Body of pancreas (tissue), 4 donors: Measurements from ENCODE around the gene LSAMP. TPM values are rescaled to one million over a fixed set of nuclear protein-coding genes. Genes with fewer than 3 reads are reported as not detected.

Experiments used
- ATAC-seq: fragments of 150-250 bp; one replicate; pipeline ENCODE4 v1.9.1; 2016
- DNase-seq, 4 donors: peaks; one replicate each; pipeline ENCODE4 v3.0.0-alpha.2; 2019
- H3K27ac ChIP-seq, 4 donors: fragments of 200-600 bp; sonication (generic); 1 replicate in 3 of 4; 2 replicates in 1 of 4; pipeline versions ENCODE4 v1.5.1 to v1.6.1; 2016 to 2019; ENCODE audit warnings: mild to moderate bottlenecking in 1 of 4, mixed read lengths in 1 of 4, moderate library complexity in 1 of 4
- H3K27me3 ChIP-seq, 2 donors: fragments of 200-600 bp; sonication (generic); one replicate each; pipeline ENCODE4 v1.6.0; 2016; ENCODE audit warnings: mild to moderate bottlenecking in 1 of 2
- H3K36me3 ChIP-seq, 2 donors: fragments of 200-600 bp; sonication (generic); replicated peaks in 1 of 2; 2 replicates each; pipeline ENCODE4 v1.5.1; 2016; ENCODE audit warnings: low read depth in 2 of 2; ENCODE audit not compliant: insufficient read depth in 1 of 2
- H3K4me1 ChIP-seq: fragments of 200-600 bp; sonication (generic); one replicate; pipeline ENCODE4 v1.6.0; 2016
- H3K4me3 ChIP-seq, 2 donors: fragments of 200-600 bp; sonication (generic); 1 replicate in 1 of 2; 2 replicates in 1 of 2; pipeline ENCODE4 v1.5.1; 2016 to 2019
- H3K9me3 ChIP-seq, 3 donors: fragments of 200-600 bp; sonication (generic); 1 replicate in 2 of 3; 2 replicates in 1 of 3; pipeline ENCODE4 v1.5.1; 2016
- POLR2A ChIP-seq, 3 donors: fragments of 450-650 bp; IDR thresholded peaks; one replicate each; pipeline ENCODE4 v1.6.1; 2016; ENCODE audit warnings: antibody characterized with exemption in 3 of 3, mild to moderate bottlenecking in 2 of 3
- WGBS, 2 donors: methylation state at CpG; one replicate each; pipeline ENCODE4 v1.1.5; 2017; 5-methylcytosine and 5-hydroxymethylcytosine counted together
- intact Hi-C: fragments of 100-400 bp; cut with DNase I; formaldehyde crosslinking; loops from one replicate; pipeline ENCODE4 v1.15.1; 2023
- total RNA-seq, 2 donors: library from RNA; depleted of rRNA; stranded (reverse); fragments of >200 nt; gene quantifications; one replicate each; pipeline ENCODE4 v1.1.0, GENCODE V29; 2016
- TF ChIP-seq, protein P1 (sequence below), 7 experiments: fragments of 450-650 bp in 4 of 7; fragments of 200-600 bp in 3 of 7; sonication (generic) in 3 of 7; IDR thresholded peaks; one replicate each; pipeline ENCODE4 v1.5.1; 2016 to 2019; ENCODE audit warnings: antibody characterized with exemption in 7 of 7

LSAMP gene
- total RNA-seq, 2 donors from 2014 or later: 1.6 to 2.1 TPM

- DNase-seq: no peak
- intact Hi-C loops: no loop called here
- Histone ChIP-seq H3K4me3 (no peak overlapping the region), H3K9me3 (no peaks in the 10 kb centered on the region), H3K36me3 (no peaks in the 10 kb centered on the region), H3K4me1 (no peaks in the 10 kb centered on the region), H3K27ac (no peak overlapping the region), H3K27me3 (no peaks in the 10 kb centered on the region)
- no peak for TF ChIP-seq POLR2A (IDR thresholded peaks at IDR 0.05)
- TF ChIP-seq, protein P1, sequence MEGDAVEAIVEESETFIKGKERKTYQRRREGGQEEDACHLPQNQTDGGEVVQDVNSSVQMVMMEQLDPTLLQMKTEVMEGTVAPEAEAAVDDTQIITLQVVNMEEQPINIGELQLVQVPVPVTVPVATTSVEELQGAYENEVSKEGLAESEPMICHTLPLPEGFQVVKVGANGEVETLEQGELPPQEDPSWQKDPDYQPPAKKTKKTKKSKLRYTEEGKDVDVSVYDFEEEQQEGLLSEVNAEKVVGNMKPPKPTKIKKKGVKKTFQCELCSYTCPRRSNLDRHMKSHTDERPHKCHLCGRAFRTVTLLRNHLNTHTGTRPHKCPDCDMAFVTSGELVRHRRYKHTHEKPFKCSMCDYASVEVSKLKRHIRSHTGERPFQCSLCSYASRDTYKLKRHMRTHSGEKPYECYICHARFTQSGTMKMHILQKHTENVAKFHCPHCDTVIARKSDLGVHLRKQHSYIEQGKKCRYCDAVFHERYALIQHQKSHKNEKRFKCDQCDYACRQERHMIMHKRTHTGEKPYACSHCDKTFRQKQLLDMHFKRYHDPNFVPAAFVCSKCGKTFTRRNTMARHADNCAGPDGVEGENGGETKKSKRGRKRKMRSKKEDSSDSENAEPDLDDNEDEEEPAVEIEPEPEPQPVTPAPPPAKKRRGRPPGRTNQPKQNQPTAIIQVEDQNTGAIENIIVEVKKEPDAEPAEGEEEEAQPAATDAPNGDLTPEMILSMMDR (IDR thresholded peaks at IDR 0.05): no peak
- ATAC-seq: no peak
- 43 to 54% methylated on average over 1 of the region's 1 CpG for WGBS, 2 donors
These were observed 108.1 kb downstream of the LSAMP start for GRCh38 chr3:116337229-116337628.

DNA sequence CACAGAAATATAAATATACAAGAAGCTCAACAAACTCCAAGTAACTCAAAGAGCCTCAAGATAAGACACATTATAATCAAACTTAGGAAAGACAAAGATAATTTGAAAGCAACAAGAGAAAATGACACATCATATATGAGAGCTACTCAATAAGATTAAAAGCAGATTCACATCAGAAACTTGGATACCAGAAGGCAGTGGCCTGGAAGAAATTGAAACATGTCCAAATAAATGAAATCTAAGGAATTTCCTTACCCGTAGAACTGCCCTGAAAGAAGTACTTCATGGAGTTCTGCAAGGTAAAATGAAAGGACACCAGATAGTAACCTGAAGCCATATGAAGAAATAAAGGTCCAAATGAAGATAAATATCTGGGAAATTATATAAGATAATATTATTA lies 113.9 kb downstream of the LSAMP start:
- intact Hi-C loops: no loop called here
- TF ChIP-seq, protein P1 (IDR thresholded peaks at IDR 0.05): no peak
- TF ChIP-seq POLR2A (IDR thresholded peaks at IDR 0.05): no peak
- Histone ChIP-seq H3K36me3 (no peaks in the 10 kb centered on the region), H3K4me1 (no peaks in the 10 kb centered on the region), H3K27ac (no peak overlapping the region), H3K27me3 (no peaks in the 10 kb centered on the region), H3K9me3 (no peaks in the 10 kb centered on the region), H3K4me3 (no peak overlapping the region)
- WGBS, 2 donors: 49 to 52% methylated on average over 1 of the region's 1 CpG
- DNase-seq: no peak
- ATAC-seq: no peak

- Histone ChIP-seq H3K27ac (no peak overlapping the region), H3K9me3 (no peaks in the 10 kb centered on the region), H3K4me1 (no peaks in the 10 kb centered on the region), H3K4me3 (no peak overlapping the region), H3K36me3 (no peaks in the 10 kb centered on the region), H3K27me3 (no peaks in the 10 kb centered on the region)
- ATAC-seq (no peak), DNase-seq (no peak)
- 74 to 77% methylated on average over 2 of the region's 2 CpGs for WGBS, 2 donors
- intact Hi-C loops: no loop called here
- TF ChIP-seq POLR2A (IDR thresholded peaks at IDR 0.05): no peak
- TF ChIP-seq, protein P1 (IDR thresholded peaks at IDR 0.05): no peak
These were observed 122.4 kb downstream of the LSAMP start for GRCh38 chr3:116322750-116323375.

DNA sequence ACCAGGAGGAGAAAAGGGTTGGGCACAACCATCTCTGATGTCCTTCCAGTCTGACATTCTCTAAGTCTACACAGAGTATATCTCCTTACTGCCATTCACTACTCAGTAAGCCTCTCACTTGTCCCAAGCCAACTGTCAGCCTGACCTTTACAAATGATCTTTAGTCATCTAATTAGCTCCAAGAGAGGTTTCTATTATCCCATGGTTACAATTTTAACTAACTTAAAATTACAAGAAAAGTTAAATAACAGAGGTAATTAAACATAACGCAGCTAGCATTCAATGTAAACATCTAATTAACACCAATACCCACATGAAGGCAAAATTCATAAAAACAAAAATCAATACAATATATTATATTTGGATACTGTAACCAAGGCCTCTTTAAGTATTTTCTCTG lies 126.9 kb downstream of the LSAMP start:
- Histone ChIP-seq H3K4me1 (no peaks in the 10 kb centered on the region), H3K4me3 (no peak overlapping the region)

More for the DNA sequence above, 126.9 kb downstream of the LSAMP start:
- no peak for DNase-seq
- Histone ChIP-seq H3K27ac (no peak overlapping the region), H3K27me3 (no peaks in the 10 kb centered on the region), H3K9me3 (no peaks in the 10 kb centered on the region), H3K36me3 (no peaks in the 10 kb centered on the region)
- no peak for ATAC-seq
- no peak for TF ChIP-seq POLR2A (IDR thresholded peaks at IDR 0.05)
- TF ChIP-seq, protein P1 (IDR thresholded peaks at IDR 0.05): no peak
- intact Hi-C loops: no loop called here
- 26 to 61% methylated on average over 1 of the region's 1 CpG for WGBS, 2 donors
